Measurements from ENCODE around the gene UBE2E2.

Gene UBE2E2

GRCh38 chr3:23481616-23482278 lies 278.6 kb downstream of the UBE2E2 start:
- Mint-ChIP-seq H3K36me3 (ENCODE audit: low read depth) (peaks cover 44% of the 10 kb centered on the region), H3K4me1 (ENCODE audit: low read depth) (no peaks in the 10 kb centered on the region), H3K4me3 (no peak overlapping the region), H3K27me3 (no peaks in the 10 kb centered on the region), H3K9me3 (peaks cover 49% of the 10 kb centered on the region), H3K27ac (no peak overlapping the region)
- intact Hi-C loops (cut with micrococcal nuclease): no loop called here

- Mint-ChIP-seq H3K9me3 (peaks cover 33% of the 10 kb centered on the region), H3K4me1 (ENCODE audit: low read depth) (peaks cover 7% of the 10 kb centered on the region), H3K36me3 (ENCODE audit: low read depth) (peaks cover 33% of the 10 kb centered on the region), H3K27ac (no peak overlapping the region), H3K4me3 (no peak overlapping the region), H3K27me3 (no peaks in the 10 kb centered on the region)
- intact Hi-C loops (cut with micrococcal nuclease): no loop called here
These were observed 281.3 kb downstream of the UBE2E2 start for GRCh38 chr3:23484386-23484785.

- Mint-ChIP-seq H3K27me3 (no peaks in the 10 kb centered on the region), H3K4me1 (ENCODE audit: low read depth) (peaks cover 16% of the 10 kb centered on the region), H3K9me3 (peaks cover 27% of the 10 kb centered on the region), H3K27ac (no peak overlapping the region), H3K4me3 (no peak overlapping the region), H3K36me3 (ENCODE audit: low read depth) (peaks cover 28% of the 10 kb centered on the region)
- intact Hi-C loops (cut with micrococcal nuclease): no loop called here
These were observed 282.8 kb downstream of the UBE2E2 start for GRCh38 chr3:23485922-23486321.

GRCh38 chr3:23487015-23487414 lies 283.9 kb downstream of the UBE2E2 start:
- no peak overlapping the region for H3K4me3 Mint-ChIP-seq
- H3K9me3 Mint-ChIP-seq: peaks cover 27% of the 10 kb centered on the region
- H3K27ac Mint-ChIP-seq: no peak overlapping the region
- peaks cover 28% of the 10 kb centered on the region for H3K36me3 Mint-ChIP-seq (ENCODE audit: low read depth)
- intact Hi-C loops (cut with micrococcal nuclease): no loop called here
- H3K27me3 Mint-ChIP-seq: no peaks in the 10 kb centered on the region
- H3K4me1 Mint-ChIP-seq (ENCODE audit: low read depth): peaks cover 16% of the 10 kb centered on the region

GRCh38 chr3:23488618-23489017 lies 285.5 kb downstream of the UBE2E2 start:
- Mint-ChIP-seq H3K4me1 (ENCODE audit: low read depth) (peaks cover 16% of the 10 kb centered on the region), H3K27ac (peak overlapping the region; percentile 15), H3K27me3 (no peaks in the 10 kb centered on the region), H3K36me3 (ENCODE audit: low read depth) (peaks cover 28% of the 10 kb centered on the region), H3K9me3 (peaks cover 27% of the 10 kb centered on the region), H3K4me3 (no peak overlapping the region)
- intact Hi-C loops (cut with micrococcal nuclease): no loop called here

- intact Hi-C loops (cut with micrococcal nuclease): no loop called here
- peaks cover 16% of the 10 kb centered on the region for H3K4me1 Mint-ChIP-seq (ENCODE audit: low read depth)
- peaks cover 21% of the 10 kb centered on the region for H3K36me3 Mint-ChIP-seq (ENCODE audit: low read depth)
- no peak overlapping the region for H3K4me3 Mint-ChIP-seq
- H3K27me3 Mint-ChIP-seq: no peaks in the 10 kb centered on the region
- peaks cover 21% of the 10 kb centered on the region for H3K9me3 Mint-ChIP-seq
- H3K27ac Mint-ChIP-seq: peak overlapping the region; percentile 15
These were observed 286.4 kb downstream of the UBE2E2 start for GRCh38 chr3:23489300-23490158.

GRCh38 chr3:23490459-23490858 lies 287.3 kb downstream of the UBE2E2 start:
- intact Hi-C loops (cut with micrococcal nuclease): no loop called here
- H3K9me3 Mint-ChIP-seq: peaks cover 15% of the 10 kb centered on the region
- H3K27me3 Mint-ChIP-seq: no peaks in the 10 kb centered on the region
- peaks cover 16% of the 10 kb centered on the region for H3K4me1 Mint-ChIP-seq (ENCODE audit: low read depth)
- H3K27ac Mint-ChIP-seq: no peak overlapping the region
- no peak overlapping the region for H3K4me3 Mint-ChIP-seq
- peaks cover 16% of the 10 kb centered on the region for H3K36me3 Mint-ChIP-seq (ENCODE audit: low read depth)

- Mint-ChIP-seq H3K4me1 (ENCODE audit: low read depth) (peaks cover 16% of the 10 kb centered on the region), H3K4me3 (no peak overlapping the region), H3K27ac (no peak overlapping the region), H3K27me3 (no peaks in the 10 kb centered on the region), H3K9me3 (no peaks in the 10 kb centered on the region), H3K36me3 (ENCODE audit: low read depth) (no peaks in the 10 kb centered on the region)
- intact Hi-C loops (cut with micrococcal nuclease): no loop called here
These were observed 288.9 kb downstream of the UBE2E2 start for GRCh38 chr3:23492057-23492456.

GRCh38 chr3:23493889-23494288 lies 290.8 kb downstream of the UBE2E2 start:
- Mint-ChIP-seq H3K27me3 (no peaks in the 10 kb centered on the region), H3K4me1 (ENCODE audit: low read depth) (peaks cover 14% of the 10 kb centered on the region), H3K36me3 (ENCODE audit: low read depth) (no peaks in the 10 kb centered on the region), H3K4me3 (no peak overlapping the region), H3K27ac (no peak overlapping the region), H3K9me3 (no peaks in the 10 kb centered on the region)
- intact Hi-C loops (cut with micrococcal nuclease): no loop called here

- Mint-ChIP-seq H3K36me3 (ENCODE audit: low read depth) (no peaks in the 10 kb centered on the region), H3K27ac (no peak overlapping the region), H3K27me3 (no peaks in the 10 kb centered on the region), H3K9me3 (no peaks in the 10 kb centered on the region), H3K4me3 (no peak overlapping the region), H3K4me1 (ENCODE audit: low read depth) (peaks cover 5% of the 10 kb centered on the region)
- intact Hi-C loops (cut with micrococcal nuclease): no loop called here
These were observed 291.8 kb downstream of the UBE2E2 start for GRCh38 chr3:23494967-23495366.

GRCh38 chr3:23495507-23495906 lies 292.4 kb downstream of the UBE2E2 start:
- Mint-ChIP-seq H3K36me3 (ENCODE audit: low read depth) (no peaks in the 10 kb centered on the region), H3K4me3 (no peak overlapping the region), H3K4me1 (ENCODE audit: low read depth) (peaks cover under 1% of the 10 kb centered on the region), H3K9me3 (no peaks in the 10 kb centered on the region), H3K27me3 (no peaks in the 10 kb centered on the region), H3K27ac (no peak overlapping the region)
- intact Hi-C loops (cut with micrococcal nuclease): no loop called here

- Mint-ChIP-seq H3K36me3 (ENCODE audit: low read depth) (peaks cover 1% of the 10 kb centered on the region), H3K4me3 (no peak overlapping the region), H3K27me3 (no peaks in the 10 kb centered on the region), H3K27ac (no peak overlapping the region), H3K9me3 (no peaks in the 10 kb centered on the region), H3K4me1 (ENCODE audit: low read depth) (peaks cover 4% of the 10 kb centered on the region)
- intact Hi-C loops (cut with micrococcal nuclease): no loop called here
These were observed 293.0 kb downstream of the UBE2E2 start for GRCh38 chr3:23496165-23496564.

GRCh38 chr3:23497156-23497555 lies 294.0 kb downstream of the UBE2E2 start:
- peaks cover 5% of the 10 kb centered on the region for H3K36me3 Mint-ChIP-seq (ENCODE audit: low read depth)
- intact Hi-C loops (cut with micrococcal nuclease): no loop called here
- H3K27me3 Mint-ChIP-seq: no peaks in the 10 kb centered on the region
- H3K9me3 Mint-ChIP-seq: no peaks in the 10 kb centered on the region
- no peak overlapping the region for H3K4me3 Mint-ChIP-seq
- no peak overlapping the region for H3K27ac Mint-ChIP-seq
- peaks cover 9% of the 10 kb centered on the region for H3K4me1 Mint-ChIP-seq (ENCODE audit: low read depth)

GRCh38 chr3:23501201-23501802 lies 298.2 kb downstream of the UBE2E2 start:
- H3K36me3 Mint-ChIP-seq (ENCODE audit: low read depth): peaks cover 13% of the 10 kb centered on the region
- peaks cover 10% of the 10 kb centered on the region for H3K4me1 Mint-ChIP-seq (ENCODE audit: low read depth)
- intact Hi-C loops (cut with micrococcal nuclease): no loop called here
- no peaks in the 10 kb centered on the region for H3K27me3 Mint-ChIP-seq
- no peak overlapping the region for H3K27ac Mint-ChIP-seq
- H3K4me3 Mint-ChIP-seq: no peak overlapping the region
- no peaks in the 10 kb centered on the region for H3K9me3 Mint-ChIP-seq
